ENCODE data around the gene SEL1L3.

SEL1L3 gene

GRCh38 chr4:25830548-25830947 lies 32.2 kb downstream of the SEL1L3 start:
- Mint-ChIP-seq H3K27ac (no peak overlapping the region), H3K4me3 (no peak overlapping the region), H3K4me1 (ENCODE audit: low read depth) (no peaks in the 10 kb centered on the region), H3K27me3 (ENCODE audit: low read depth) (no peaks in the 10 kb centered on the region), H3K36me3 (ENCODE audit: low read depth) (peaks cover 29% of the 10 kb centered on the region), H3K9me3 (no peaks in the 10 kb centered on the region)
- DNase-seq (ENCODE audit: low spot score), result no peak

DNA sequence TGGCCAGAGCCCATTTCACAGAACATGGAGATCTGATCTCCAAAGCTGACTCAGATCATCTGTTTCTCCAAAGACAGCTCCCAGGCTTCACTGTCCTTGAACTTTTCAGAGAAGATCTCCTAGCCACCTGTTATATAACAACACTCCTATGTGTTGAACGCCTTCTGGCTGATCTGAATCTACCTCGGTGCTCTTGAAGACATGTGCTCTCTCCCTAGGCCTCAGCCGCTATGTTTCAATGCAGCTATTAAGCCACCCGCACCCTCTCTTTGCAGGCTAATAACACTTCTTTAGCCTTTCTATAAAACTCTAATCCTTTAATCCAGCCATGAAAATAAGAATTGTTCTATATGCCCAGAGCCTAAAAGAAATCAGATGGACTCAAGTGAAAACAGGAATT lies 34.9 kb downstream of the SEL1L3 start:
- no peak overlapping the region for H3K4me3 Mint-ChIP-seq
- no peak overlapping the region for H3K27ac Mint-ChIP-seq
- no peaks in the 10 kb centered on the region for H3K9me3 Mint-ChIP-seq
- H3K27me3 Mint-ChIP-seq (ENCODE audit: low read depth), result no peaks in the 10 kb centered on the region
- H3K36me3 Mint-ChIP-seq (ENCODE audit: low read depth), result peaks cover 28% of the 10 kb centered on the region
- DNase-seq (ENCODE audit: low spot score), result no peak
- no peaks in the 10 kb centered on the region for H3K4me1 Mint-ChIP-seq (ENCODE audit: low read depth)

DNA sequence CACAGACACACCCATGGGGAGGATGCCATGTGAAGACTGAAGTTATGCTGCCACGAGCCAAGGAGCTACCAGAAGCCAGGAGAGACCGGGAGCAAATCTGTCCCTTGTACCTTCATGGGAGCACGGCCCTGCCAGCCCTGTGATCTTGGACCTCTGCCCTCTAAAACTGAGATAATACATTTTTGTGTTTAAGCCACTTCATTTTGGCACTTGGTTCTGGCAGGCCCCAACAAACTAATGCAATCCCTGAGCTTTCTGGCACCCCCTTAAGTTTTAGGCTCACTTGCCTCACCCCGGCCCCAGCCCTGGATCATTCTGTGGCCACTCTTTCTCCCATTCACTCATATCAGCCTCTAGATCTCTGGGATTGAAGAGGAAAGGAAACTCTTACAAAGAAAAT lies 35.4 kb downstream of the SEL1L3 start:
- H3K9me3 Mint-ChIP-seq, result no peaks in the 10 kb centered on the region
- H3K4me1 Mint-ChIP-seq (ENCODE audit: low read depth), result no peaks in the 10 kb centered on the region
- H3K4me3 Mint-ChIP-seq, result no peak overlapping the region
- H3K27ac Mint-ChIP-seq, result no peak overlapping the region
- no peaks in the 10 kb centered on the region for H3K27me3 Mint-ChIP-seq (ENCODE audit: low read depth)
- peaks cover 24% of the 10 kb centered on the region for H3K36me3 Mint-ChIP-seq (ENCODE audit: low read depth)
- DNase-seq (ENCODE audit: low spot score), result no peak

GRCh38 chr4:25826074-25826752 lies 36.6 kb downstream of the SEL1L3 start:
- no peak for DNase-seq (ENCODE audit: low spot score)
- peaks cover 20% of the 10 kb centered on the region for H3K36me3 Mint-ChIP-seq (ENCODE audit: low read depth)
- no peak overlapping the region for H3K4me3 Mint-ChIP-seq
- no peaks in the 10 kb centered on the region for H3K9me3 Mint-ChIP-seq
- H3K4me1 Mint-ChIP-seq (ENCODE audit: low read depth), result no peaks in the 10 kb centered on the region
- no peaks in the 10 kb centered on the region for H3K27me3 Mint-ChIP-seq (ENCODE audit: low read depth)
- no peak overlapping the region for H3K27ac Mint-ChIP-seq

DNA sequence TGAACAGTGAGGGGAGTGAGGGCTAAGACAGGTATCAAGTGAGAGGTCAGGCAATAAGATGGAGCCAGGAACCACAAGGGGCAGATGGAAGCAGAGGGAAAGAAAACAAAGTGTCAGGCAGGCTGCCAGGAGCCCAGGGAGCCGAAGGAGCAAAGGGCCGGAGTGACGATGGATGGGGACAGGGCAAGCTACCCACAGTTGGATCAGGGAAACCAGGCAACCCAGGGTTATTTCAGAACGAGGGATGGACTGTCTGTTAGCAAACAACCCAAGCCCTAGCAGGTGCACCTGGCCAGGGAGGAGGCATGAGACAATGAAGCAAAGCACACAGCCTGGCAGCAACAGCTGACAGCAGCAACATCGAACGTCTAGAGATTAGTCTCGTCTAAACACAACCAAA lies 39.2 kb downstream of the SEL1L3 start:
- DNase-seq (ENCODE audit: low spot score), result no peak
- no peaks in the 10 kb centered on the region for H3K4me1 Mint-ChIP-seq (ENCODE audit: low read depth)
- peaks cover 20% of the 10 kb centered on the region for H3K36me3 Mint-ChIP-seq (ENCODE audit: low read depth)
- H3K27me3 Mint-ChIP-seq (ENCODE audit: low read depth), result no peaks in the 10 kb centered on the region
- H3K9me3 Mint-ChIP-seq, result no peaks in the 10 kb centered on the region
- no peak overlapping the region for H3K4me3 Mint-ChIP-seq
- no peak overlapping the region for H3K27ac Mint-ChIP-seq

GRCh38 chr4:25821899-25822298 lies 40.9 kb downstream of the SEL1L3 start:
- no peak for DNase-seq (ENCODE audit: low spot score)
- Mint-ChIP-seq H3K27me3 (ENCODE audit: low read depth) (no peaks in the 10 kb centered on the region), H3K27ac (no peak overlapping the region), H3K4me1 (ENCODE audit: low read depth) (no peaks in the 10 kb centered on the region), H3K9me3 (no peaks in the 10 kb centered on the region), H3K4me3 (no peak overlapping the region), H3K36me3 (ENCODE audit: low read depth) (peaks cover 26% of the 10 kb centered on the region)

- peaks cover 32% of the 10 kb centered on the region for H3K36me3 Mint-ChIP-seq (ENCODE audit: low read depth)
- H3K4me3 Mint-ChIP-seq, result no peak overlapping the region
- H3K9me3 Mint-ChIP-seq, result no peaks in the 10 kb centered on the region
- H3K4me1 Mint-ChIP-seq (ENCODE audit: low read depth), result no peaks in the 10 kb centered on the region
- no peak overlapping the region for H3K27ac Mint-ChIP-seq
- no peak for DNase-seq (ENCODE audit: low spot score)
- no peaks in the 10 kb centered on the region for H3K27me3 Mint-ChIP-seq (ENCODE audit: low read depth)
These were observed 41.5 kb downstream of the SEL1L3 start for GRCh38 chr4:25821267-25821666.

DNA sequence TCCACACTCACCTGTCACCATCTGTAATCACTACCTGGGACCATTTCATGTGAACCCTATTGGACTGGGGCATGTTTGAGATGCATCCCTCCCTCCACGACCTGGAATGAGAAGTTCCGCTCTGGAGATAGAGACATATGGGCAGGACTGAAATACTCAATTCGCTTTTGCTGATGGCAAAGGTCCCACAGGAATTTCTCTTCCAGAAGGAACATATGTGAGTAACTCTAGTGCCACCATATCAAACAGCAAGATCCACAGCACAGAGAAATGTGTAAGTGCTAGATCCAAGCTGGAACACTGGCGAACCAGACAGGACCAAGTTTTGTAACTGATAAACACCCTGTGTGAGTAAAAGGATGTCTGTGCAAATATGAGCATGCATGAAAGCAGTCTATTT lies 43.9 kb downstream of the SEL1L3 start:
- Mint-ChIP-seq H3K36me3 (ENCODE audit: low read depth) (peaks cover 36% of the 10 kb centered on the region), H3K9me3 (no peaks in the 10 kb centered on the region), H3K27me3 (ENCODE audit: low read depth) (no peaks in the 10 kb centered on the region), H3K4me1 (ENCODE audit: low read depth) (no peaks in the 10 kb centered on the region), H3K27ac (no peak overlapping the region), H3K4me3 (no peak overlapping the region)
- no peak for DNase-seq (ENCODE audit: low spot score)

- Mint-ChIP-seq H3K27me3 (ENCODE audit: low read depth) (no peaks in the 10 kb centered on the region), H3K36me3 (ENCODE audit: low read depth) (peaks cover 38% of the 10 kb centered on the region), H3K4me3 (no peak overlapping the region), H3K27ac (no peak overlapping the region), H3K9me3 (no peaks in the 10 kb centered on the region), H3K4me1 (ENCODE audit: low read depth) (no peaks in the 10 kb centered on the region)
- DNase-seq (ENCODE audit: low spot score), result no peak
These were observed 44.4 kb downstream of the SEL1L3 start for GRCh38 chr4:25818371-25818871.

DNA sequence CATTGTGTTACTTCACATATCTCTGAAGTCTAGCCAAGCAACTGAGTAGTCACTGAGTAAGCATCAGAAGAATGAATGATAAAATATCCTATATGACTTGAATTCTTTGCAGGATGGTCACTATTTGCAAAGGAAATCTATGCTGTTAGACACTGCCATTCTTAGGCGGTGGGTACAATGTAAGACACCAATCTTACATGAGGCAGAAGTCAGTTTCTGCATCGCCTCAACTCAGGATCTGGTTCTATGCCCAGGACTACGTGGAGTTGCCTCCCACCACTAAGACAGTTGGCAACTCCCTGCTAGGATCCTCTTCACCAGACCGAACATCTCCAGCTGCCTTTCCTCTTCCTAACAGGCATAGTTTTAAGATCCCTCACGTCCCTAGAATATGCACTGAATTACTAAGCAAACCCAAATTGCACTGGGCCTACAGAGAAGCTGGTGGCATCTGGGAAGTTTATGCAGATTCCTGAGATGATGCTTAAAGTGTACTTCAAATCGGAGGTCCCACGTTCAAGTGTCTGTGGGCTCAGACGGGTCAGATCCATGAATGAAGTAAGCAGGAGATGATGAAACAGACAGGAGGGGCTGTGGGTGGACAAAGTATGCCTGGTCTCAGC lies 45.6 kb downstream of the SEL1L3 start:
- H3K27ac Mint-ChIP-seq, result no peak overlapping the region
- no peaks in the 10 kb centered on the region for H3K27me3 Mint-ChIP-seq (ENCODE audit: low read depth)
- no peaks in the 10 kb centered on the region for H3K4me1 Mint-ChIP-seq (ENCODE audit: low read depth)
- no peak overlapping the region for H3K4me3 Mint-ChIP-seq
- H3K9me3 Mint-ChIP-seq, result no peaks in the 10 kb centered on the region
- no peak for DNase-seq (ENCODE audit: low spot score)
- H3K36me3 Mint-ChIP-seq (ENCODE audit: low read depth), result peaks cover 43% of the 10 kb centered on the region

GRCh38 chr4:25816591-25817058 lies 46.2 kb downstream of the SEL1L3 start:
- DNase-seq (ENCODE audit: low spot score), result no peak
- no peak overlapping the region for H3K27ac Mint-ChIP-seq
- no peaks in the 10 kb centered on the region for H3K27me3 Mint-ChIP-seq (ENCODE audit: low read depth)
- no peak overlapping the region for H3K4me3 Mint-ChIP-seq
- H3K4me1 Mint-ChIP-seq (ENCODE audit: low read depth), result no peaks in the 10 kb centered on the region
- peaks cover 48% of the 10 kb centered on the region for H3K36me3 Mint-ChIP-seq (ENCODE audit: low read depth)
- H3K9me3 Mint-ChIP-seq, result no peaks in the 10 kb centered on the region

- no peaks in the 10 kb centered on the region for H3K9me3 Mint-ChIP-seq
- no peak for DNase-seq (ENCODE audit: low spot score)
- H3K4me1 Mint-ChIP-seq (ENCODE audit: low read depth), result no peaks in the 10 kb centered on the region
- no peaks in the 10 kb centered on the region for H3K27me3 Mint-ChIP-seq (ENCODE audit: low read depth)
- no peak overlapping the region for H3K4me3 Mint-ChIP-seq
- peaks cover 51% of the 10 kb centered on the region for H3K36me3 Mint-ChIP-seq (ENCODE audit: low read depth)
- no peak overlapping the region for H3K27ac Mint-ChIP-seq
These were observed 47.2 kb downstream of the SEL1L3 start for GRCh38 chr4:25815586-25815985.

- H3K4me1 Mint-ChIP-seq (ENCODE audit: low read depth), result no peaks in the 10 kb centered on the region
- H3K9me3 Mint-ChIP-seq, result no peaks in the 10 kb centered on the region
- no peak for DNase-seq (ENCODE audit: low spot score)
- peaks cover 45% of the 10 kb centered on the region for H3K36me3 Mint-ChIP-seq (ENCODE audit: low read depth)
- no peak overlapping the region for H3K27ac Mint-ChIP-seq
- no peaks in the 10 kb centered on the region for H3K27me3 Mint-ChIP-seq (ENCODE audit: low read depth)
- H3K4me3 Mint-ChIP-seq, result no peak overlapping the region
These were observed 48.3 kb downstream of the SEL1L3 start for GRCh38 chr4:25814301-25815136.

- H3K36me3 Mint-ChIP-seq (ENCODE audit: low read depth), result peaks cover 39% of the 10 kb centered on the region
- no peak for DNase-seq (ENCODE audit: low spot score)
- no peak overlapping the region for H3K4me3 Mint-ChIP-seq
- H3K27ac Mint-ChIP-seq, result no peak overlapping the region
- H3K27me3 Mint-ChIP-seq (ENCODE audit: low read depth), result no peaks in the 10 kb centered on the region
- no peaks in the 10 kb centered on the region for H3K9me3 Mint-ChIP-seq
- no peaks in the 10 kb centered on the region for H3K4me1 Mint-ChIP-seq (ENCODE audit: low read depth)
These were observed 49.2 kb downstream of the SEL1L3 start for GRCh38 chr4:25813448-25814106.
